ENCODE data around the gene SCLY. TPM values are rescaled to one million over a fixed set of nuclear protein-coding genes. Genes with fewer than 3 reads are reported as not detected.

SCLY gene
- total and polyA plus RNA-seq, 2 of the 13 experiments (the other 11 are each of a cell fraction or from before 2014, with no cell fraction given): 27.9 to 38.6 TPM

DNA sequence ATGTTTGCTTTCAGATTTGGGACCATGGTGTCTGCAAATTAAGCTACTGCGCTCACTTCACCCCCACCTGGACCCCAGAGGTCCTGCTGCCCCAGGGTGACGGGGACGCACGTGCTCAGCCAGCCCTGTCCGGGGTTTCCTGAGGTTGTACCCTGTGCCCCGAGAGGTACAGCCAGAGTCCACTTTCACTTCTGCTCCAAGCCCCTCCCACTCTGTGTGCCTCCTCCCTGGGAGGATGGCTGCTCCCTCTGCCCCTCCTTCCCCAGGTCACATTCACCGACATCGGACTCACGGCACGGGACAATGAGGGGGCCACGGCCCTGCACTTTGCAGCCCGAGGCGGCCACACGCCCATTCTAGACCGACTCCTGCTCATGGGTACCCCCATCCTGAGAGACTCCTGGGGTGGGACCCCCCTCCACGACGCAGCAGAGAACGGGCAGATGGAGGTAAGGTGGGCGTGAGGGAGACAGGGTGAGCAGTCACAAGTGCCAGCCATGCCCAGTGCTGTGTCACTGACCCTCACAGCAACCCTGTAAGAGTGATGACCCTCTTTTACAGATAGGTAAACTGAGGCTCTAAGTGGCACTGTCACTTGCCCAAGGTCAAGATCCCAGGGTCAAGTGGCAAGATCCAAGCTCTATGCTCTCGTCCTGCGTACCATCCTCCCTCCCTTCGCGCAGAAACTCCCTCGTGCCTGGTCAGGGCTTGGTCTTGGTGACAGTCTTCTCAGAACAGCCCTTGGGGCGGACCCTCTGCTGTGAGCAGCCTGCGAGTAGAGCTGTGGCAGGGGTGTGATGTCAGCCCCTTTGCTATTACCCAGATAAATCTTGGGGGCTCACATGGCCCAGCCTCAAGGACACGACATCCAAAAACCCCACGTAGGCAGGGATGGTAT lies 47.0 kb downstream of the SCLY start (continued):
- TF ChIP-seq, protein P1, sequence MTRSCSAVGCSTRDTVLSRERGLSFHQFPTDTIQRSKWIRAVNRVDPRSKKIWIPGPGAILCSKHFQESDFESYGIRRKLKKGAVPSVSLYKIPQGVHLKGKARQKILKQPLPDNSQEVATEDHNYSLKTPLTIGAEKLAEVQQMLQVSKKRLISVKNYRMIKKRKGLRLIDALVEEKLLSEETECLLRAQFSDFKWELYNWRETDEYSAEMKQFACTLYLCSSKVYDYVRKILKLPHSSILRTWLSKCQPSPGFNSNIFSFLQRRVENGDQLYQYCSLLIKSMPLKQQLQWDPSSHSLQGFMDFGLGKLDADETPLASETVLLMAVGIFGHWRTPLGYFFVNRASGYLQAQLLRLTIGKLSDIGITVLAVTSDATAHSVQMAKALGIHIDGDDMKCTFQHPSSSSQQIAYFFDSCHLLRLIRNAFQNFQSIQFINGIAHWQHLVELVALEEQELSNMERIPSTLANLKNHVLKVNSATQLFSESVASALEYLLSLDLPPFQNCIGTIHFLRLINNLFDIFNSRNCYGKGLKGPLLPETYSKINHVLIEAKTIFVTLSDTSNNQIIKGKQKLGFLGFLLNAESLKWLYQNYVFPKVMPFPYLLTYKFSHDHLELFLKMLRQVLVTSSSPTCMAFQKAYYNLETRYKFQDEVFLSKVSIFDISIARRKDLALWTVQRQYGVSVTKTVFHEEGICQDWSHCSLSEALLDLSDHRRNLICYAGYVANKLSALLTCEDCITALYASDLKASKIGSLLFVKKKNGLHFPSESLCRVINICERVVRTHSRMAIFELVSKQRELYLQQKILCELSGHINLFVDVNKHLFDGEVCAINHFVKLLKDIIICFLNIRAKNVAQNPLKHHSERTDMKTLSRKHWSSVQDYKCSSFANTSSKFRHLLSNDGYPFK (CRISPR knock-in tag; IDR thresholded peaks at IDR 0.05; ENCODE audit: borderline replicate concordance): no peak
- TF ChIP-seq, protein P2, sequence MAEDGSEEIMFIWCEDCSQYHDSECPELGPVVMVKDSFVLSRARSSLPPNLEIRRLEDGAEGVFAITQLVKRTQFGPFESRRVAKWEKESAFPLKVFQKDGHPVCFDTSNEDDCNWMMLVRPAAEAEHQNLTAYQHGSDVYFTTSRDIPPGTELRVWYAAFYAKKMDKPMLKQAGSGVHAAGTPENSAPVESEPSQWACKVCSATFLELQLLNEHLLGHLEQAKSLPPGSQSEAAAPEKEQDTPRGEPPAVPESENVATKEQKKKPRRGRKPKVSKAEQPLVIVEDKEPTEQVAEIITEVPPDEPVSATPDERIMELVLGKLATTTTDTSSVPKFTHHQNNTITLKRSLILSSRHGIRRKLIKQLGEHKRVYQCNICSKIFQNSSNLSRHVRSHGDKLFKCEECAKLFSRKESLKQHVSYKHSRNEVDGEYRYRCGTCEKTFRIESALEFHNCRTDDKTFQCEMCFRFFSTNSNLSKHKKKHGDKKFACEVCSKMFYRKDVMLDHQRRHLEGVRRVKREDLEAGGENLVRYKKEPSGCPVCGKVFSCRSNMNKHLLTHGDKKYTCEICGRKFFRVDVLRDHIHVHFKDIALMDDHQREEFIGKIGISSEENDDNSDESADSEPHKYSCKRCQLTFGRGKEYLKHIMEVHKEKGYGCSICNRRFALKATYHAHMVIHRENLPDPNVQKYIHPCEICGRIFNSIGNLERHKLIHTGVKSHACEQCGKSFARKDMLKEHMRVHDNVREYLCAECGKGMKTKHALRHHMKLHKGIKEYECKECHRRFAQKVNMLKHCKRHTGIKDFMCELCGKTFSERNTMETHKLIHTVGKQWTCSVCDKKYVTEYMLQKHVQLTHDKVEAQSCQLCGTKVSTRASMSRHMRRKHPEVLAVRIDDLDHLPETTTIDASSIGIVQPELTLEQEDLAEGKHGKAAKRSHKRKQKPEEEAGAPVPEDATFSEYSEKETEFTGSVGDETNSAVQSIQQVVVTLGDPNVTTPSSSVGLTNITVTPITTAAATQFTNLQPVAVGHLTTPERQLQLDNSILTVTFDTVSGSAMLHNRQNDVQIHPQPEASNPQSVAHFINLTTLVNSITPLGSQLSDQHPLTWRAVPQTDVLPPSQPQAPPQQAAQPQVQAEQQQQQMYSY (CRISPR knock-in tag; IDR thresholded peaks at IDR 0.05): no peak
- TF ChIP-seq NR2F1 (CRISPR knock-in tag; IDR thresholded peaks at IDR 0.05): peak; percentile 43; a peak in 2 of 4 replicates
- peak; percentile 66; the same call in 1 of the 2 replicates for TF ChIP-seq GLI4 (CRISPR knock-in tag; IDR thresholded peaks at IDR 0.05; ENCODE audit: borderline replicate concordance)
- TF ChIP-seq, protein P3, sequence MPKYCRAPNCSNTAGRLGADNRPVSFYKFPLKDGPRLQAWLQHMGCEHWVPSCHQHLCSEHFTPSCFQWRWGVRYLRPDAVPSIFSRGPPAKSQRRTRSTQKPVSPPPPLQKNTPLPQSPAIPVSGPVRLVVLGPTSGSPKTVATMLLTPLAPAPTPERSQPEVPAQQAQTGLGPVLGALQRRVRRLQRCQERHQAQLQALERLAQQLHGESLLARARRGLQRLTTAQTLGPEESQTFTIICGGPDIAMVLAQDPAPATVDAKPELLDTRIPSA (CRISPR knock-in tag; IDR thresholded peaks at IDR 0.05; ENCODE audit: borderline replicate concordance): no peak
- no peak for TF ChIP-seq SKI (IDR thresholded peaks at IDR 0.05; ENCODE audit: partially characterized antibody)
- no peak for TF ChIP-seq ZNF615 (CRISPR knock-in tag; IDR thresholded peaks at IDR 0.05; ENCODE audit: borderline replicate concordance)
- TF ChIP-seq HHEX (CRISPR knock-in tag; IDR thresholded peaks at IDR 0.05): no peak
- no peak for TF ChIP-seq ZNF891 (CRISPR knock-in tag; IDR thresholded peaks at IDR 0.05)
- no peak for TF ChIP-seq BCL6 (CRISPR knock-in tag; IDR thresholded peaks at IDR 0.05)
- TF ChIP-seq RXRB (CRISPR knock-in tag; IDR thresholded peaks at IDR 0.05; ENCODE audit: borderline replicate concordance): peak; percentile 68; the same call in 1 of the 2 replicates
- TF ChIP-seq NFE2L2 (IDR thresholded peaks at IDR 0.05; ENCODE audit: low read length): no peak
- no peak for TF ChIP-seq XBP1 (CRISPR knock-in tag; IDR thresholded peaks at IDR 0.05)
- TF ChIP-seq, protein P4, sequence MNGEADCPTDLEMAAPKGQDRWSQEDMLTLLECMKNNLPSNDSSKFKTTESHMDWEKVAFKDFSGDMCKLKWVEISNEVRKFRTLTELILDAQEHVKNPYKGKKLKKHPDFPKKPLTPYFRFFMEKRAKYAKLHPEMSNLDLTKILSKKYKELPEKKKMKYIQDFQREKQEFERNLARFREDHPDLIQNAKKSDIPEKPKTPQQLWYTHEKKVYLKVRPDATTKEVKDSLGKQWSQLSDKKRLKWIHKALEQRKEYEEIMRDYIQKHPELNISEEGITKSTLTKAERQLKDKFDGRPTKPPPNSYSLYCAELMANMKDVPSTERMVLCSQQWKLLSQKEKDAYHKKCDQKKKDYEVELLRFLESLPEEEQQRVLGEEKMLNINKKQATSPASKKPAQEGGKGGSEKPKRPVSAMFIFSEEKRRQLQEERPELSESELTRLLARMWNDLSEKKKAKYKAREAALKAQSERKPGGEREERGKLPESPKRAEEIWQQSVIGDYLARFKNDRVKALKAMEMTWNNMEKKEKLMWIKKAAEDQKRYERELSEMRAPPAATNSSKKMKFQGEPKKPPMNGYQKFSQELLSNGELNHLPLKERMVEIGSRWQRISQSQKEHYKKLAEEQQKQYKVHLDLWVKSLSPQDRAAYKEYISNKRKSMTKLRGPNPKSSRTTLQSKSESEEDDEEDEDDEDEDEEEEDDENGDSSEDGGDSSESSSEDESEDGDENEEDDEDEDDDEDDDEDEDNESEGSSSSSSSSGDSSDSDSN (CRISPR knock-in tag; IDR thresholded peaks at IDR 0.05): peak; percentile 35; the same call in 1 of the 2 replicates
- no peak for TF ChIP-seq CENPX (CRISPR knock-in tag; IDR thresholded peaks at IDR 0.05)
- no peak for TF ChIP-seq KAT7 (CRISPR knock-in tag; IDR thresholded peaks at IDR 0.05; ENCODE audit: borderline replicate concordance)
- TF ChIP-seq, protein P5, sequence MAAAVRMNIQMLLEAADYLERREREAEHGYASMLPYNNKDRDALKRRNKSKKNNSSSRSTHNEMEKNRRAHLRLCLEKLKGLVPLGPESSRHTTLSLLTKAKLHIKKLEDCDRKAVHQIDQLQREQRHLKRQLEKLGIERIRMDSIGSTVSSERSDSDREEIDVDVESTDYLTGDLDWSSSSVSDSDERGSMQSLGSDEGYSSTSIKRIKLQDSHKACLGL (CRISPR knock-in tag; IDR thresholded peaks at IDR 0.05): no peak; the same call in 1 of the 2 replicates
- no peak for TF ChIP-seq FOXJ3 (CRISPR knock-in tag; IDR thresholded peaks at IDR 0.05; ENCODE audit: borderline replicate concordance)
